GM19397 (cell line): ENCODE data around the gene CA10.
A peak's percentile ranks its signal among the peaks of the same experiment; 100 is the strongest.

Source experiments
- ATAC-seq: cut with Tn5 transposase; IDR thresholded peaks from one replicate; pipeline ENCODE4 v1.9.1; 2021; ENCODE audit warnings: mild to moderate bottlenecking, moderate library complexity; ENCODE audit not compliant: unreplicated experiment

Gene CA10

DNA sequence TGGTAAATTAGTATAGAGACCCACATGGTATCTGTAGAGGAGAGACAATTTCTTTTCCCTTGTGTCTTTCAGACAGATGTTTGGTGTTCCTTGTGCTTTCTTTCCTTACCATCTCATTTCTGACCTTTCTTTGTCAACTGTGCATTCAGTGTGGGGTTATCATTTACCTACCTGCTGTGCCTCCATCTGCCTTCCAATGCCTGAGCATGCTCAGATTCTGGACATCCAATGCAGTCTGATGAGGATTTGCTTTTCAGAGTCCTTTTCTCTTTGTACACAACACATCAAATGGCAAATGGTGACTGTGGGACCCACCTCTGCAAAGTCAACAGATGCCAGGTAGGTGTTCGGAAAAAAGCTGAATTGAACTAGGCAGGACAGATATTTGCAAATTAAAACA is 364.8 kb downstream of the CA10 start:
- ATAC-seq = no peak

DNA sequence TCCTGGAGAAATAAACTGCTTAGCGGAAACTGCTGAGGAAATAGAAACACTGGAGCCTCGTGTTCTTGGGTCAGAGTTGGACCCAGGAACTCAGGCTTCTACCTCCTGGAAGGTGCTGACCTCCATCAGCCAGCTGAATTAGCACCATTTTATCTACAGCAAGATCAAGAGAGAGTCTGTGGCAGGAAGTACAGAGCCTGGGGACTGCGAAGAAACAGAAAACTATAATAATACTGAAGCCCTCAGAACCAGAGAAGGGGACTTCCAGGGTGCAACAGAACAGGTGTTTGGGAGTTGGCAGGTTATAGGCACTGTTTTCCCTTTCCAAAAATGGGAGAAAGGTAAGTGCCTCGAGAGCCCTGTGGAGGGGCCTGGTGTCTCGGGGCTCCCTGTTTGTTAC is 379.7 kb downstream of the CA10 start:
- ATAC-seq = no peak

GRCh38 chr17:51770027-51770759 is 388.3 kb downstream of the CA10 start:
- ATAC-seq = no peak

- ATAC-seq = no peak
Observed at GRCh38 chr17:51769231-51769630, 389.3 kb downstream of the CA10 start.

GRCh38 chr17:51768706-51769105 is 389.8 kb downstream of the CA10 start:
- ATAC-seq = no peak

GRCh38 chr17:51767287-51767686 is 391.2 kb downstream of the CA10 start:
- ATAC-seq = no peak

- ATAC-seq = no peak
Observed at GRCh38 chr17:51765282-51766135, 393.0 kb downstream of the CA10 start.

- ATAC-seq = peak; percentile 96
Observed at GRCh38 chr17:51764387-51764971, 394.0 kb downstream of the CA10 start.

GRCh38 chr17:51763058-51763457 is 395.5 kb downstream of the CA10 start:
- ATAC-seq = no peak

DNA sequence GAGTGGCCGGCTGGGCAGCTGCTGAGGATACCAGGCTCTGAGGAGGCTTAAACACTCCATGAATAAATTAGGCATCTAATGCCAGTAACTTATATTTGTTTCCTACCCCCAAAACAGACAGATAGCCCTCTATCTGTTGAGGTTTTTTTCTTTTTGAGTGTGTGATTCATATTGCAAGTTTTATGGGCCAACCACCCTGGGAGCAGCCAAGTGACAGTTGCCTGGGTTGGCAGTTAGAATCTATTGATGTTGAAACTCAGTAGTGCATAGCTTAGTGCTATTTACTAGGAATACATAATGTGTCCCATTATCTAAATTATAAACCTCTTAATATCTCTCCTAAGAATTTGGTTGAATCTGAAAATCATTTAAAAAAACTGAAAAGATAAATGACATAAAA is 397.4 kb downstream of the CA10 start:
- no peak for ATAC-seq

- no peak for ATAC-seq
Observed at GRCh38 chr17:51759260-51759659, 399.3 kb downstream of the CA10 start.

GRCh38 chr17:51751072-51751471 is 407.4 kb downstream of the CA10 start:
- ATAC-seq = no peak

GRCh38 chr17:51748749-51749604 is 409.5 kb downstream of the CA10 start:
- ATAC-seq = no peak

DNA sequence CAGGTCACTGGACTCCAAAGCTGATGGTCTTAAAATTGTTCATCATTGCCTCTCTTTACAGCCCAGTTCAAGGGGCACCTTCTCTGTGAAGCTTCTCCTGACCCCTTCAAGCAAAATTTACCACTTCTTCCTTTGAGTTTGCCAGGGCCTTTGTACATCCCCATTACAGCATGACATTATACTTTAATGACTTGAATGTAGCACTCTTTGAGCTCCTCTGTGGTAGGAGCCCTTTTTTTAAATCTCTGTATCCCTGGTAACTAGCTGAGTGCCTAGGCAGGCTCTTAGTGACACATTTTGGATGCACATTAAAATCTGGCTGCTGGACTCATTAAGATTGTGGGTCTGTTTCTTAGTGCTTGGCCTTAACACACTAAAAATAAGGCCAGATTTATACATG is 412.1 kb downstream of the CA10 start:
- ATAC-seq = no peak

DNA sequence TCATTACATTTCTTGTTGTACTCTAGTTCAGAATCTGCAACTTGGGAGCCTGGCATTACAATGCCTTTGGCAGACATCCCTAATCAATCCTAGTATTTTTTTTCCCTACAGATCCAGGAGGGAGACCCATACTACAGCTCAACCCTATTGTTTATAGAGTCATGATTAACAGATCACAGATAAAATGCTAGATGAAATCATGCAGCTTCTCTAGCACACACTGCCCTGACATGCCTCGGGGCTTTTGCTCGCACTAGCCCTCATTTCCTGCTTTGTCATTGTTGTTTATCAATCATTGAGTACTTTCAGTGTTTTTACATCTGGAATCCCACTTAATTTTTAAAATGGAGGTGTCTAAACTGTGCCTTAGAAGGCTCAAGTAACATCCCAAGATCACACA is 412.5 kb downstream of the CA10 start:
- no peak for ATAC-seq

- no peak for ATAC-seq
Observed at GRCh38 chr17:51743477-51743876, 415.0 kb downstream of the CA10 start.

GRCh38 chr17:51742571-51742970 is 415.9 kb downstream of the CA10 start:
- no peak for ATAC-seq

DNA sequence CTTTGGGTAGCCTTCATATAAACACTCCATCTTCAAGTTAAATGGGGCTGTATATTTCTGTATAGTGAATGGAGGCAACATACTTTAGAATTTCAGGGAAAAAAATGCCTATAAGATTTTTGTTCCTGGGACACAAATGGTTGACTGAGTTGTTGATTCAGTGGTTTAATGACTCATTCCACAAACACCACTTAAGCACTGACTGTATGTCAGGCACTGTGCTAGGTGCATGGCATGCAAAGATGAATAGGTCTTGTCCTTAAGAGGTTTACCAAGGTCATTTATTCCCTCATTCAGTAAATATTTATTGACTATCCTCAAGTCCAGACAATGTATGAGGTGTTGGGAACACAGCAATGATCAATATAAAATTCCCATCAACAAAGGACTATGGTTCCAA is 417.1 kb downstream of the CA10 start:
- no peak for ATAC-seq

DNA sequence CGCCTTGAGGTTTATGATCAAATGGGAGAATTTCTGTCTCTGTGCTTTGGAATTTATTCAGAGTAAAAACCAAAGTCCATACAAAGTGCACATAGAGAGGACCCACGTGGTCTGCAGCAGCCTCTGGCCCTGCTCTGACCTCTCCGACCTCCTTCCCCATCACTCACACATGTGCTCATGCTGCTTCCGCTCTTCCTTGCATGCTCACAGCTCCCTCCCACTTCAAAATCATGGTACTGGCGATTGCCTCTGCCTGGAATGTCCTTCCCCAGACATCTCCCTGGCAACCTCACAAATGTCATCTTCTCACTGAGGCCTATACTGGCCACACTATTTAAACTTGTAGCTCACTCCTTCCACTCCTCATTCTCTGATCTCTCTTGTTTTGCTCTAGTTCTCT is 418.0 kb downstream of the CA10 start:
- ATAC-seq = no peak

- ATAC-seq = no peak
Observed at GRCh38 chr17:51739245-51739886, 419.1 kb downstream of the CA10 start.

- no peak for ATAC-seq
Observed at GRCh38 chr17:51736356-51736755, 422.2 kb downstream of the CA10 start.
